Measurements from ENCODE around the gene OPN1LW.
"Not testable (repeated sequence)": the region's sequence is repeated elsewhere in the genome, so short reads cannot be mapped to it uniquely, and the experiment has no call there.

The OPN1LW gene

DNA sequence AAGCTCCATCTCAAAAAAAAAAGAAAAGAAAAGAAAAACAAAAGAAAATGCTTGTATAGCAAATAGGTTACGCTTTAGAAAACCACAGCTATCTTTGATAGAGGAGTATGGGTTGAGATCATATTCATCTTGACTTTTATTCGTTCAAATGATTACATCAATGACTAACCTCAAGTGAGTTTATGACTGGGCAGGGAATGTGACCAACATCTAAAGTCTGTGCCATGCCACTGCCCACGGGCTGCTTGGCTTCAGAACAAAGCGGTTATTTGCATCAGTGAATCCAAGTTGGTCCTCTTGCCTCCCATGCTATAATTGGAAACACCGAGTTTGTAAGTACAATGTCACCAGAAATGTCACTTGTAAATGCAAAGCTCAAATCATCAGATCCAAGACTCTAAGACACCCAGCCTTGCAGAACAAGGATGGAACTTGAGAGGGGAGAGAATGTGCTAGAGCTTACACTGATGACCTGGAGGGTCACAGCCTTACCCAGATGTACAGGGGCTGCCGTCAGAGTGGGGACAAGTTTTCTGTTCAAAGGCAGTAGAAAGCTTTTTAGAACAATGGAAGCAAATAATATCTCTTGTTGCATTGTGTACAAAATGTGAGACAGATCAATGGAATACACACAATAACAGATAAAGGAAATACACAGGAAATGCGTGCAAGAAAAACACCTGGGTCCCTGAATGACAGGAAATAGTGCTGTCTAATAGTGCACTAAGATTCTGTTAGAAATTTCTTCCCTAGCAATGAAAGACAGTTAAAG is 8.4 kb upstream of the OPN1LW start:
- DNase-seq (ENCODE audit: low read depth, low spot score), result no peak

DNA sequence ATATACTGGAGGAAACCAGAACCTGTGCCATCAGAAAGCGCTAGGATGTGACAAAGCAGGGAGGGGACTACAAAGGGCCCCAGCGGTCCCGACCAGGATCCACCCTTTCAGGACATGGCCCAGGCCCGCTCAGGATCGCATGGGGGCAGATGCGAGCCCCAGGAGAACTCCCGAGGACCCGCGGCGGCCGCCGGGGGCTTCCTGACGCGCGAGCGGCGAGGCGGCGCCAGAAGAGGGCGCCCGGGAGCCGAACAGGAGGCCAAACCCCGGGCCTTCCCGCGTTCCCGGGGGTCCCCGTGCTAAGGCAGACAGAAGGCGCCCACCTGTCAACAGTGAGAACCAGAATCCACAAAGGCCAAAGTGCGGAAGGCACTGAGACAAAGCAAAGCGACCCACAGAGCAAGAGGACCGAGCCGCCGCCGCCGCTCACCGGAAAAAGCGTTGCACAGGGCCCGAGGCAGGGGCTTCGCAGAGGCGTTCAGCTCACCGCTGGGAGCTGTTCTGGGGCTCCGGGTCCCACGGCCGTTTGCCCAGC is 7.3 kb upstream of the OPN1LW start:
- DNase-seq (ENCODE audit: low read depth, low spot score), result no peak

DNA sequence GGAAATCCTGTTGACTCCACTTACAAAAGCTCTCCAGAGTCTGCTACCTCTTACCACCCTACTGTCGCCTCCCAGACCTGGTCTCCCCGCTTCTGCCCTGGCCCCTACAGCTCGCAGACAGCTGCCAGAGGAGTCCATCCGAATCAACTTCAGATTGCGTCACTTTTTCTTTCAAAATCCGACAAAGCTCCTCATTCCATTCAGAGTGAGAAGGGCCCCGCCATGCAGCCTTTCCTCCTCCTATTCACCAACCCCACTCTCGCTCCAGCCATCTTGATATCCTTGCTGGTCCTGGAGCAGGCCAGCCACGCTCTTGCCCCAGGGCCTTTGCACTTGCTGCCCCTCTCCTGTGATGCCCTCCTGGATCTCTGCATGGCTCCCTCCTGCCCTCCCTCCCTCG is 5.2 kb upstream of the OPN1LW start:
- DNase-seq (ENCODE audit: low read depth, low spot score), result no peak

DNA sequence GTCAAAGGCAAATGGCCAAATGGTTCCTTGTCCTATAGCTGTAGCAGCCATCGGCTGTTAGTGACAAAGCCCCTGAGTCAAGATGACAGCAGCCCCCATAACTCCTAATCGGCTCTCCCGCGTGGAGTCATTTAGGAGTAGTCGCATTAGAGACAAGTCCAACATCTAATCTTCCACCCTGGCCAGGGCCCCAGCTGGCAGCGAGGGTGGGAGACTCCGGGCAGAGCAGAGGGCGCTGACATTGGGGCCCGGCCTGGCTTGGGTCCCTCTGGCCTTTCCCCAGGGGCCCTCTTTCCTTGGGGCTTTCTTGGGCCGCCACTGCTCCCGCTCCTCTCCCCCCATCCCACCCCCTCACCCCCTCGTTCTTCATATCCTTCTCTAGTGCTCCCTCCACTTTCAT is 3.8 kb upstream of the OPN1LW start:
- no peak for DNase-seq (ENCODE audit: low read depth, low spot score)

DNA sequence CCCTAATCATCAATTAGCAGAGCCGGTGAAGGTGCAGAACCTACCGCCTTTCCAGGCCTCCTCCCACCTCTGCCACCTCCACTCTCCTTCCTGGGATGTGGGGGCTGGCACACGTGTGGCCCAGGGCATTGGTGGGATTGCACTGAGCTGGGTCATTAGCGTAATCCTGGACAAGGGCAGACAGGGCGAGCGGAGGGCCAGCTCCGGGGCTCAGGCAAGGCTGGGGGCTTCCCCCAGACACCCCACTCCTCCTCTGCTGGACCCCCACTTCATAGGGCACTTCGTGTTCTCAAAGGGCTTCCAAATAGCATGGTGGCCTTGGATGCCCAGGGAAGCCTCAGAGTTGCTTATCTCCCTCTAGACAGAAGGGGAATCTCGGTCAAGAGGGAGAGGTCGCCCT is 3.3 kb upstream of the OPN1LW start:
- DNase-seq (ENCODE audit: low read depth, low spot score), result no peak

DNA sequence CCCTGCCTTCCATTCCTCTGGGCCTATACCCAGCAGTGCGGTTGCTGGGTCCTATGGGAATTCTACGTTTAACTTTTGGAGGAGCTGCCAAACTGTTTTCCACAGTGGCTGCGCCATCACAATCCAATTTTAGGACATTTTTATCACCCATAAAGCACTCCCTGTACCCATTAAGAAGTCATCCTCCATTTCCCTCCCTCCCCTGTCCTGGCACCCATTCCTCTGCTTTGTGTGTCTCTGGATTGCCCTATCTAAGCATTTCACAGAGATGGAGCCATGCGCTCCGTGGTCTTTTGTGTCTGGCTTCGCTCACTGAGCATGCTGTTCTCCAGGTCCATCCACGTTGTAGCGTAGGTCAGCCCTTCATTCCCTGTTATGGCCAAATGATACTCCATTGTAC is 1.7 kb upstream of the OPN1LW start:
- DNase-seq (ENCODE audit: low read depth, low spot score), result no peak

DNA sequence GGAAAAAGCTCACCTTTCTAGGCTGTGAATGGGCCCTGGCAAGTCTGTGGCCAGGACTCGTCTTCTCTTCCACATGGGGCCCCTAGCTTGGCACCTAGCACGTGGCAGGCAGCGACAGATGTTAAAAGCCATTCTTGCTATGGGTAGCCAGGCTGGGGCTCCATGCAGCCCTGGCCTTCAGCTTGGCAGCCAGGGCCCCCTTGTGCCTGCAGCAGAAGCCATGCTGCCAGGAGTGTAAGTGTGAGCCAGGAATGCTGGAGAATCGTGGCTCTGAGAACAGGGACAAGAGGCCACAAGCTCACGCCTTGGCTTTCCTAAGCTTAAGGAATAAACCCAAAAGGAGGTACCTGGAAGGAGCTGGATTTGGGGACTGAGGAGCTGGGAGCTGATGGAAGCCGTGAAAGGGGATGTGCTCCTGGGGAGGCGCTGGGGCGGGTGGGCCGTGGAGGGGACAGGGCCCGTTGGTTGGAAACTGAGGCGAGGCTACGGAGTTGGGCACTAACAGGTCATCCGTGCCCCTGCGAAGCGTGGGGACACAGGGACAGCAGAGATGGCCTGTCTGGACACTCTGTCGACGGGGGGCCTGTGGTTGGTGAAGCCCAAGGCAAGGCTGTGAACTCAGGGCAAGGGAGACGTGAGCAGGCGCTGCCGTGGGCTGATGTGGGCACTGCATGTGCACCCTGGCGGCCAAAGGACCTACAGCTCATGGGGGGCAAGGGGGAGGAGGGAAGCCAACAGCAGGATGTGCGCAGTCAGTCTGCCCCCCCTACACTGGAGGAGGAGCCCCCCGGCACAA is 895 bp upstream of the OPN1LW start:
- no peak for DNase-seq (ENCODE audit: low read depth, low spot score)

DNA sequence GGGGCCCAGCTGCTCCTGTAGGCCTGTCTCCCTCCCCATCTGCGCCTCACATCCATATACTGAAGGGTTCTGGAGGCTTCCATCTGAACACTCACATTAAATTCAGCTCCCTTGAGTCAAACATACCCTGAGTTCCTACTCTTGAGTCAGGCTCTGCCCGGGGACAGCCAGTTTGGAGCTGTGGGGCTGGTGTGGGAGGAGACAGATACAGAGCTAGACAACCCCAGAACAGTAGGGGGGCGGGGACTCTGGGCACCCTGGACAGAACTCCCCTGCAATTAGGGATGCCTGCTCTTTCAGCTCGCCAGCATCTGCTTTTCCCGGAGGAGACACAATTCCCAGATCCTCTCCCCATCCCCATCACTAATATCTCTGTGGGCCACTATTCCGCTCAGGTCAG is 7.0 kb downstream of the OPN1LW start:
- not testable (repeated sequence) for DNase-seq (ENCODE audit: low read depth, low spot score)

DNA sequence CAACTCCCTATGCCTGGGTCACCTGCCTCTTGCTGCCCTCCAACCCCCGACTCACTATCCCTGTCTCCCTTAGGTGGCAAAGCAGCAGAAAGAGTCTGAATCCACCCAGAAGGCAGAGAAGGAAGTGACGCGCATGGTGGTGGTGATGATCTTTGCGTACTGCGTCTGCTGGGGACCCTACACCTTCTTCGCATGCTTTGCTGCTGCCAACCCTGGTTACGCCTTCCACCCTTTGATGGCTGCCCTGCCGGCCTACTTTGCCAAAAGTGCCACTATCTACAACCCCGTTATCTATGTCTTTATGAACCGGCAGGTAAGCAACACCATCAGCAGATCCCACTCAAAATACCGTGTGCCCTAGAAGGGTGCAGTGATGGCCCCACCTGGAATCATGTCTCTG is 12.2 kb downstream of the OPN1LW start:
- DNase-seq (ENCODE audit: low read depth, low spot score), result not testable (repeated sequence)

DNA sequence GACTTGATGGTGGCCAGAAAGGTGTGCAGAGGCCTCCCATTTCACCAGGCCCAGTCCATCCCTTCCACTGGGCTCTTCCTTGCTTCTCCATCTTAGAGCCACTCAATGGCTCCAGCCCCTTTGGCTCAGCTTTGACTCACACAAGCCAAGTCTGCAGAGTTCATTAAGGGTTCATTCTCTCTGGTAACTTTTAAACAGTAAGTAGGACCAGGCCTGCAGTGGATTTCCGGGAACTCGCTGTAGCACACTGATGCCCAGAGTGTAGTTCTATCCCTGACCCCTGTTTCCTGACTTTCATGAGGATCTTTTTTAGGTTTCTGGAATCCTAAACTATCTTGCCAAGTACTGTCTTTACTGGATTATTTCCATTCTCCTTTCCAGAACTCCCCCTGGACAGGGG is 13.2 kb downstream of the OPN1LW start:
- not testable (repeated sequence) for DNase-seq (ENCODE audit: low read depth, low spot score)

DNA sequence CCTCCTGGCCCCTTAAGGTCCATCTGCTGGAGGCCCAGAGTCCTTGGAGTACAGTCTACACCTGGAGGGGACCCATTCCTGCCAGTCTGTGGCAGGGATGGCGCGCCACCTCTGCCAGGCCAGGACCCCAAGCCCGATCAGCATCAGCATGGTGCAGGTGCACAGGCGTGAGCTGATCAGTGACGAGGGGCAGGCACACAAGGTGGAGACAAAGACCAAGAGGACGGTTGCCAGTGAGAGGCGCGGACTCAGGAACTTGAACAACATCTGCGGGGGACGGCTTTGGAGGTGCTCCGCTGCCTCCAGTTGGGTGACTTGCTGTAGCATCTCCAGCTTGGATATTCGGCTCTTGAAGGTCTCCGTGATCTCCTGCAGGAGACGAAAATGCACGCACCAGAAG is 15.3 kb downstream of the OPN1LW start:
- DNase-seq (ENCODE audit: low read depth, low spot score), result not testable (repeated sequence)

DNA sequence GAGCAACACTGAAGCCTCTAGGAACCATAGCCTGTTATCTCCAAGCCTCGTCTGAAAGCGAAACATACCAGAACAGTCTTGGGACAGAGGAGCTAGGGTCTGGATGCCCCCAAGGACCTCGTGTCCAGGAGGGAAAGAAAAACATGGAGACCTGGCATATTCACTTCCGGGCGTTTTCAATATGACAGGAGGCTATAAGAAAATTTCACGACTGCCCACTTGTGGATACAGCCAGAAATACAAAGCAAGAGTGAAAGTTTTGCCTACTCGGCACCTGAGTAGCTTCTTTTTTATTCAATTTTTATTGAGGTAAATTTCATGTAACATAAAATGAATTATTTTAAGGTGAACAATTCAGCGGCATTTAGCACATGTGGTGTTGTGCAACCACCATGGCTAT is 20.9 kb downstream of the OPN1LW start:
- DNase-seq (ENCODE audit: low read depth, low spot score), result not testable (repeated sequence)

DNA sequence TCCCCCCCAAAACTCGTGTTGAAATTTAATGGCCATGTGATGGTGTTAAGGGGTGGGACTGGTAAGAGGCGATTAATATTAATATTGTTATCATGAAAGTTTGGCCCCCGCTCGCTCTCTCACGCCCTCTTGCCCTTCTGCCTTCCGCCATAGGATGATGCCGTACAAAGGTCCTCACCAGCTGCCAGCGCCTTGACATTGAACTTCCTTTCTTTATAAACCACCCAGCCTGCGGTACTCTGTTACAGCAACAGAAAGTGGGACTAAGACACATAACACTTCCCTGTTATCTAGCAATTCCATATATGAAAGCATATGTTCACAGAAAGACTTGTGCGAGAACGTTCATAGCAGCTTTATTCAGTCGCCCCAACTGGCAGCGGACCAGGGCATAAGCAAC is 24.3 kb downstream of the OPN1LW start:
- DNase-seq (ENCODE audit: low read depth, low spot score), result not testable (repeated sequence)

DNA sequence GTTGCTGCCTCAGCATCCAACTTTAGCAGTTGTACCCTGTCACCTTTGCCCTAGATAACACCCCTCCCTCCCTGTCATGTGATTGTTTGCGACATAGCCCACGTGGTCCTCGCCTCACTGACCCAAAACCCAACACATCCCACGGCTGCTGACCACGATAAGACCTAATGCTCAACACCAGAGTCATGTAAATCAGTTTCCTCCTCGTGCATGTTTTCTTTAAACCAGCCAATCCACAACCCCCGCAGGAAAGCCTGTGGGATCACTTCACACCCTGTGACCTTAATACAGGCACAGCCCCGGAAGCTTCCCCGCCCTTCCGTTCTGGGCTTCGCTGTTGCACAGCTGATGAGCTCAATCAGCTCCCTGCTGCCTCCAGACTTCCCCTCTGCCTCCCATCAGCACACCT is 28.5 kb downstream of the OPN1LW start:
- DNase-seq (ENCODE audit: low read depth, low spot score), result not testable (repeated sequence)

DNA sequence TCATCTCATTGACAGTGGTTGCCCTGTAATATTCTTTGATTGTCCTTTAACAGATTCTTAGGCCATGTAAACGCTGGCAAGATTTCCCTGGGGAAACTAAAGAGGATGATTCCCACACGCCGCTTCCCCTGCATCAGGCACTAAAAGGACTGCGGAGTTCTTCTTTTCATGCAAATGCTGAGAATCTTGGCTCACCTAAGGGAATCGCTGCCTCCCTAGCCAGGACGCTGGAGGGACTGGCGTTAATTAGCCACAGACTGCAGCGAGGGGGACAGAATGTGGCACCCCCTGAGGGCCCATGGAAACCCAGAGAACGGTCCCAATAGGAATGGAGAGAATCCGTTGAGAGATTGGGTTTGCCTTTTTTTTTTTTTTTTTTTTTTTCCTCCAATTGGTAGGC is 30.3 kb downstream of the OPN1LW start:
- DNase-seq (ENCODE audit: low read depth, low spot score), result not testable (repeated sequence)

DNA sequence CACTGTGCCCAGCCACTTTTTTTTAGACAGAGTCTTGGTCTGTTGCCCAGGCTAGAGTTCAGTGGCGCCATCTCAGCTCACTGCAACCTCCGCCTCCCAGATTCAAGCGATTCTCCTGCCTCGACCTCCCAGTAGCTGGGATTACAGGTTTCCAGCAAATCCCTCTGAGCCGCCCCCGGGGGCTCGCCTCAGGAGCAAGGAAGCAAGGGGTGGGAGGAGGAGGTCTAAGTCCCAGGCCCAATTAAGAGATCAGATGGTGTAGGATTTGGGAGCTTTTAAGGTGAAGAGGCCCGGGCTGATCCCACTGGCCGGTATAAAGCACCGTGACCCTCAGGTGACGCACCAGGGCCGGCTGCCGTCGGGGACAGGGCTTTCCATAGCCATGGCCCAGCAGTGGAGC is 38.3 kb downstream of the OPN1LW start, which contains the start of gene OPN1MW:
Gene OPN1MW (plus strand): TSS at position 301 of the 400 bp plus-strand sequence. CDS start 82 bp downstream, at position 383.
- DNase-seq (ENCODE audit: low read depth, low spot score), result not testable (repeated sequence)

DNA sequence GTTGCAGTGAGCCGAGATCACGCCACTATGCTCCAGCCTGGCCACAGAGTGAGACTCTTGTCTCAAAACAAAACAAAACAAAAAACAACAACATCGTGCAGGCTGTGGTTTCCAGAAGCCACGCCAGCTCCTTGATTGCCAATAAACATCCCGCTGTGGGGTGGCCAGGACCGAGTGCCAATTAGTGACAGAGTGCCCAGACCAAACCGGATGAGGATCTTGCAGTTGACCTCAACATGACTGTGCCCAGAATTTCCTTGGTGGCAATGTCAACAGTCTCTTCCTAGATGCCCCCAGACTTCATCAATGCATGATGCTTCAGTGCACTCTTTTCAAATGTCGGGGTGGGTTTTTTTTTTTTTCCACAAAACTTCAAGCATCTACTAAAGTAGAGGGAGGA is 39.8 kb downstream of the OPN1LW start:
- DNase-seq (ENCODE audit: low read depth, low spot score), result not testable (repeated sequence)

DNA sequence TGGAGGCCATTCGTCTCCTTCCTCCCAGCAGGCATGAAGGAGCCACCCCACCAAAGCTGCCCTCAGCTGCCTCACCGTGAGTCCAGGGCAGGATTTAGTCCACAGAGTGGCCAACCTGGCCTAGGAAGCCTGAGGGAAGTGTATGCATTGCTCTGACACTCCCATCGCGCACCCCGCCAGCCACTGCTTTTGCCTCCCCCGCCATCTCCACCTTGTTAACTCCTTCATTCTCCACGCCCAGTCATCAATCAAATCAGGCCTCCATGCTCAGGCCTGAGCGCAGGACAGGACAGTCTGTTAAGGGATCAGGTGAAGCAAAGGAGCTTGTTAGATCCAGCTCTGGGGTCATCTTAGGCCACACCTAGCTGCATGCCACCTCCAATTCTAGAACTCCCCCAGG is 48.8 kb downstream of the OPN1LW start:
- DNase-seq (ENCODE audit: low read depth, low spot score), result not testable (repeated sequence)

DNA sequence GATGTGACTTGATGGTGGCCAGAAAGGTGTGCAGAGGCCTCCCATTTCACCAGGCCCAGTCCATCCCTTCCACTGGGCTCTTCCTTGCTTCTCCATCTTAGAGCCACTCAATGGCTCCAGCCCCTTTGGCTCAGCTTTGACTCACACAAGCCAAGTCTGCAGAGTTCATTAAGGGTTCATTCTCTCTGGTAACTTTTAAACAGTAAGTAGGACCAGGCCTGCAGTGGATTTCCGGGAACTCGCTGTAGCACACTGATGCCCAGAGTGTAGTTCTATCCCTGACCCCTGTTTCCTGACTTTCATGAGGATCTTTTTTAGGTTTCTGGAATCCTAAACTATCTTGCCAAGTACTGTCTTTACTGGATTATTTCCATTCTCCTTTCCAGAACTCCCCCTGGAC is 50.3 kb downstream of the OPN1LW start:
- not testable (repeated sequence) for DNase-seq (ENCODE audit: low read depth, low spot score)

DNA sequence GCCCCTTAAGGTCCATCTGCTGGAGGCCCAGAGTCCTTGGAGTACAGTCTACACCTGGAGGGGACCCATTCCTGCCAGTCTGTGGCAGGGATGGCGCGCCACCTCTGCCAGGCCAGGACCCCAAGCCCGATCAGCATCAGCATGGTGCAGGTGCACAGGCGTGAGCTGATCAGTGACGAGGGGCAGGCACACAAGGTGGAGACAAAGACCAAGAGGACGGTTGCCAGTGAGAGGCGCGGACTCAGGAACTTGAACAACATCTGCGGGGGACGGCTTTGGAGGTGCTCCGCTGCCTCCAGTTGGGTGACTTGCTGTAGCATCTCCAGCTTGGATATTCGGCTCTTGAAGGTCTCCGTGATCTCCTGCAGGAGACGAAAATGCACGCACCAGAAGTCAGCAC is 52.4 kb downstream of the OPN1LW start:
- DNase-seq (ENCODE audit: low read depth, low spot score), result not testable (repeated sequence)

Measured in brain pericyte (primary cell).